ENCODE measurements around the gene RXRA. TPM values are rescaled to one million over a fixed set of nuclear protein-coding genes. Genes with fewer than 3 reads are reported as not detected.
A peak's percentile ranks its signal among the peaks of the same experiment; 100 is the strongest.

RXRA gene
- total and polyA plus RNA-seq, 2 of the 13 experiments (the other 11 are each of a cell fraction or from before 2014, with no cell fraction given) = 18.9 to 29.2 TPM

- peak; percentile 56; the same call in 1 of the 2 replicates for TF ChIP-seq ZGPAT (CRISPR knock-in tag; IDR thresholded peaks at IDR 0.05)
- no peak for TF ChIP-seq CEBPG (CRISPR knock-in tag; IDR thresholded peaks at IDR 0.05)
- no peak for TF ChIP-seq SRF (IDR thresholded peaks at IDR 0.05; ENCODE audit: low read depth, low read length)
- no peak for TF ChIP-seq ZNF264 (CRISPR knock-in tag; IDR thresholded peaks at IDR 0.05)
- no peak for TF ChIP-seq CENPX (CRISPR knock-in tag; IDR thresholded peaks at IDR 0.05)
- TF ChIP-seq ZNF724P (CRISPR knock-in tag; IDR thresholded peaks at IDR 0.05; ENCODE audit: borderline replicate concordance) = no peak
- TF ChIP-seq SOX6 (IDR thresholded peaks at IDR 0.05) = no peak
- TF ChIP-seq SOX6 (CRISPR knock-in tag; IDR thresholded peaks at IDR 0.05) = peak; percentile 48
- TF ChIP-seq SKIL (CRISPR knock-in tag; IDR thresholded peaks at IDR 0.05; ENCODE audit: borderline replicate concordance) = no peak
- peak; percentile 97 for TF ChIP-seq RAD21 (CRISPR knock-in tag; IDR thresholded peaks at IDR 0.05)
- no peak for TF ChIP-seq AGO2 (optimal IDR thresholded peaks at IDR 0.05; ENCODE audit: low read depth, low read length)
- TF ChIP-seq ZBTB46 (CRISPR knock-in tag; IDR thresholded peaks at IDR 0.05; ENCODE audit: borderline replicate concordance) = peak; percentile 75; the same call in 1 of the 2 replicates
- TF ChIP-seq BHLHE40 (IDR thresholded peaks at IDR 0.05; ENCODE audit: low read length) = 0 out of 2 replicates have a peak, but pooled peaks have one; percentile 32
- 0 out of 2 replicates have a peak, but pooled peaks have one; percentile 40 for TF ChIP-seq YEATS2 (CRISPR knock-in tag; IDR thresholded peaks at IDR 0.05; ENCODE audit: borderline replicate concordance)
- TF ChIP-seq HMGXB3 (CRISPR knock-in tag; IDR thresholded peaks at IDR 0.05; ENCODE audit: borderline replicate concordance) = peak; percentile 37; the same call in 1 of the 2 replicates
- TF ChIP-seq PPARG (CRISPR knock-in tag; conservative IDR thresholded peaks at IDR 0.05) = 0 out of 2 replicates have a peak, but pooled peaks have one; percentile 28
- no peak for TF ChIP-seq CSRNP2 (CRISPR knock-in tag; conservative IDR thresholded peaks at IDR 0.05; ENCODE audit: low read depth)
- no peak for TF ChIP-seq SP5 (CRISPR knock-in tag; IDR thresholded peaks at IDR 0.05; ENCODE audit: borderline replicate concordance, low read depth)
Observed at GRCh38 chr9:134443174-134444037, 117.2 kb downstream of the RXRA start (continued).
